Measurements from ENCODE around the gene SRD5A3. TPM values are rescaled to one million over a fixed set of nuclear protein-coding genes. Genes with fewer than 3 reads are reported as not detected.

Gene SRD5A3
- polyA plus RNA-seq, 1 donor, result 11.6 TPM

- no peak for DNase-seq
Observed at GRCh38 chr4:55409468-55410171, 63.6 kb downstream of the SRD5A3 start.

- DNase-seq, result no peak
Observed at GRCh38 chr4:55410431-55410830, 64.4 kb downstream of the SRD5A3 start.

DNA sequence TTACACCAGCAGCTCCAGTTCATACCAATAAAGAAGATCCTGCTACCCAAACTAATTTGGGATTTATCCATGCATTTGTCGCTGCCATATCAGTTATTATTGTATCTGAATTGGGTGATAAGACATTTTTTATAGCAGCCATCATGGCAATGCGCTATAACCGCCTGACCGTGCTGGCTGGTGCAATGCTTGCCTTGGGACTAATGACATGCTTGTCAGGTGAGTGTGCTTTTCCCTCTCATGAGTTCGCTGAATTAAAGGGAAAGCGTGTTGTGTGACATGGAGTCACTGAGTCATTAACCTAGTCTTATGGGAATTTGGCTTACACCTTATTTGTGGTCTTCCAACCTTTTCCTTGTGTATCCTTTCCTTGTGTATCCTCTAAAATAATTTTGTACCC, 65.6 kb downstream of the SRD5A3 start:
- no peak for DNase-seq

DNA sequence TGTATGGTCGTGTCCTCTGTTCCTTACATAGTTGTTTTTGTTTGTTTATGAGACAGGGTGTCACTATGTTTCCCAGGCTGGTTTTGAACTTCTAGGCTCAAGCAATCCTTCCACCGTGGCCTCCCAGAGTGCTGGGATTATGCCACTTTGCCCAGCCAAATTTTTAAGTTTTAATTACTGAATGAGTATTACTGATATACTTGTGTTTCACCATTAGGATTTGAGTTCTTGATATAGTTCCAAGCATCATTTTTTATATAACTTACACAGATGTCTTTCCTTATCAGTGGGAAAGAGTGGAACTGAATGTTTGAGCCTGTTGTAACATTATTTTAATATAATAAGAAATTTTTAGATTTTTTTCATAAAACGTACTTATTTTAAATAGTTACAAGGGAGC, 70.1 kb downstream of the SRD5A3 start:
- DNase-seq, result no peak

Other genes with a start within 250 kb of the SRD5A3 start
- 49.7 TPM for gene KDR, start 220.6 kb upstream of the SRD5A3 start, polyA plus RNA-seq (ENCODE audit: insufficient read length)
- 43.9 TPM for gene TMEM165, start 49.7 kb downstream of the SRD5A3 start, polyA plus RNA-seq (ENCODE audit: insufficient read length)
- gene CLOCK, start 200.7 kb downstream of the SRD5A3 start, polyA plus RNA-seq (ENCODE audit: insufficient read length), result 17.8 TPM
- gene PDCL2, start 246.0 kb downstream of the SRD5A3 start, polyA plus RNA-seq (ENCODE audit: insufficient read length), result not detected

All from hindlimb muscle (tissue), 1 donor.